GM12878 (cell line): ENCODE measurements around the gene RNASE9. TPM values are rescaled to one million over a fixed set of nuclear protein-coding genes. Genes with fewer than 3 reads are reported as not detected.

ENCODE experiments used
- ATAC-seq: fragments of 200-7000 bp; cut with Tn5 transposase; 3 replicates; pipeline ENCODE4 v1.9.1; 2020; ENCODE audit warnings: mild to moderate bottlenecking, moderate library complexity
- BruUV-seq: library from RNA; stranded (reverse); fragments of 400-500 nt; replicated peaks from 2 replicates; lab custom pipeline; 2021; lab: Mats Ljungman, UMichigan
- CTCF ChIA-PET: fragments of 300-600 bp; sonication (Branson Sonifier 250); formaldehyde crosslinking; extraction: SDS; loops from one replicate; lab custom pipeline; 2021; ENCODE audit warnings: inconsistent platforms; lab: Yijun Ruan, JAX
- POLR2A ChIA-PET: fragments of 350-600 bp; formaldehyde crosslinking; extraction: SDS; loops from one replicate; lab custom pipeline; 2021; ENCODE audit warnings: inconsistent platforms; lab: Charles Lee
- RAD21 ChIA-PET: fragments of 300-600 bp; sonication (Branson Sonifier 250); formaldehyde crosslinking; loops from one replicate; lab custom pipeline; 2023; ENCODE audit warnings: antibody characterized with exemption; ENCODE audit not compliant: unreplicated experiment; lab: Charles Lee
- SMC1A ChIA-PET: fragments of 300-600 bp; sonication (Branson Sonifier 250); formaldehyde crosslinking; loops from one replicate; lab custom pipeline; 2023; ENCODE audit not compliant: unreplicated experiment, uncharacterized antibody; lab: Charles Lee
- DNase-seq: peaks from one replicate; pipeline ENCODE4 v3.0.0-alpha.2; 2011; ENCODE audit warnings: low read depth, low spot score
- FAIRE-seq: peaks from 3 replicates; lab custom pipeline; 2011; peaks lifted over from hg19 to GRCh38; lab: Jason Lieb, UNC
- H2AFZ ChIP-seq: 2 replicates; pipeline ENCODE4 v1.6.0; 2011; ENCODE audit warnings: low read depth, low read length, control low read depth; ENCODE audit not compliant: control insufficient read depth
- H3K27ac ChIP-seq: 2 replicates; pipeline ENCODE4 v1.5.1; 2011; ENCODE audit warnings: control low read depth; ENCODE audit not compliant: control insufficient read depth, insufficient read depth
- H3K27me3 ChIP-seq, 2 experiments: replicated peaks in 1 of 2; 2 replicates each; pipeline versions ENCODE4 v1.6.0 to v1.6.1; 2011; ENCODE audit warnings: low read length in 1 of 2; ENCODE audit not compliant: control insufficient read depth in 2 of 2, insufficient read depth in 2 of 2
- H3K36me3 ChIP-seq, 2 experiments: 2 replicates each; pipeline ENCODE4 v1.5.1; 2011; ENCODE audit warnings: low read length in 1 of 2; ENCODE audit not compliant: control insufficient read depth in 2 of 2, insufficient read depth in 2 of 2
- H3K4me1 ChIP-seq: 2 replicates; pipeline ENCODE4 v1.6.1; 2011; ENCODE audit warnings: mild to moderate bottlenecking, low read length, moderate library complexity, mixed read lengths; ENCODE audit not compliant: control insufficient read depth, insufficient read depth
- H3K4me2 ChIP-seq: 2 replicates; pipeline ENCODE4 v1.6.0; 2011; ENCODE audit warnings: control low read depth; ENCODE audit not compliant: control insufficient read depth, insufficient read depth
- H3K4me3 ChIP-seq: fragments of 200-600 bp; sonication (generic); 2 replicates; pipeline ENCODE4 v1.5.1; 2016
- H3K79me2 ChIP-seq: 2 replicates; pipeline ENCODE4 v1.6.0; 2011; ENCODE audit warnings: low read length; ENCODE audit not compliant: control insufficient read depth, insufficient read depth
- H3K9ac ChIP-seq: 2 replicates; pipeline ENCODE4 v1.8.0; 2011; ENCODE audit warnings: low read length, control low read depth, mixed read lengths; ENCODE audit not compliant: control insufficient read depth, insufficient read depth
- H3K9me3 ChIP-seq: replicated peaks from 3 replicates; pipeline ENCODE4 v1.5.1; 2011; ENCODE audit warnings: mild to moderate bottlenecking, low read length; ENCODE audit not compliant: control insufficient read depth, insufficient read depth
- H4K20me1 ChIP-seq: 2 replicates; pipeline ENCODE4 v1.6.0; 2011; ENCODE audit not compliant: control insufficient read depth, insufficient read depth
- ATF7 ChIP-seq: fragments of 450-650 bp; IDR thresholded peaks from 2 replicates; pipeline ENCODE4 v1.6.1; 2016; ENCODE audit warnings: low read depth, mild to moderate bottlenecking
- CHD1 ChIP-seq: IDR thresholded peaks from 2 replicates; pipeline ENCODE4 v1.6.1; 2012; ENCODE audit warnings: low read depth, low read length, improper control_type of control experiment
- CTCF ChIP-seq, 3 experiments: IDR thresholded peaks in 2 of 3; conservative IDR thresholded peaks in 1 of 3; 2 replicates each; pipeline ENCODE4 v1.5.1; 2011; ENCODE audit warnings: low read depth in 3 of 3, low read length in 3 of 3, mild to moderate bottlenecking in 3 of 3, control low read depth in 2 of 3, moderate library complexity in 2 of 3, inconsistent platforms in 1 of 3, mixed read lengths in 1 of 3; ENCODE audit not compliant: control insufficient read depth in 2 of 3, insufficient read depth in 1 of 3; ENCODE audit errors: extremely low read depth in 1 of 3
- EZH2 ChIP-seq: IDR thresholded peaks from 2 replicates; pipeline ENCODE4 v1.6.1; 2012; ENCODE audit warnings: low read depth, mild to moderate bottlenecking, control low read depth, inconsistent platforms, low read length, borderline replicate concordance; ENCODE audit not compliant: control insufficient read depth
- IRF4 ChIP-seq: IDR thresholded peaks from 2 replicates; pipeline ENCODE4 v1.6.1; 2011; ENCODE audit warnings: low read depth, low read length
- PAX5 ChIP-seq: IDR thresholded peaks from 2 replicates; pipeline ENCODE4 v1.6.1; 2011; ENCODE audit warnings: low read depth, low read length, borderline replicate concordance
- RB1 ChIP-seq: fragments of 450-650 bp; formaldehyde crosslinking; IDR thresholded peaks from 2 replicates; pipeline ENCODE4 v1.6.1; 2017; ENCODE audit warnings: mild to moderate bottlenecking, borderline replicate concordance
- SP1 ChIP-seq: IDR thresholded peaks from one replicate; pipeline ENCODE4 v1.6.1; 2011; ENCODE audit warnings: low read depth, low read length
- WGBS: methylation state at CpG from one replicate; pipeline ENCODE4 v1.1.6; 2016; ENCODE audit warnings: low lambda C conversion rate; ENCODE audit not compliant: insufficient replicate concordance, insufficient coverage; ENCODE audit errors: missing lambda C conversion rate; 5-methylcytosine and 5-hydroxymethylcytosine counted together
- in situ Hi-C: fragments of 300-500 bp; cut with MboI; formaldehyde crosslinking; loops from 9 replicates; pipeline ENCODE4 v1.14.3; 2018; ENCODE audit warnings: mixed read lengths
- intact Hi-C: fragments of 100-400 bp; cut with micrococcal nuclease; formaldehyde crosslinking; loops from one replicate; pipeline ENCODE4 v1.14.2; 2022; ENCODE audit not compliant: unreplicated experiment
- polyA plus RNA-seq, 11 experiments: library from polyadenylated mRNA; depleted of rRNA in 4 of 11; unstranded in 6 of 11; stranded (reverse) in 5 of 11; fragments of >200 nt; fragmentation: Nextera tagmentation in 4 of 11; fragmentation: Illumina TruSeq in 1 of 11; extraction: Ambion mirVana in 4 of 11; extraction: Trizol in 1 of 11; gene quantifications; 1 replicate in 1 of 11; 2 replicates in 10 of 11; pipeline versions ENCODE4 v1.2.1 to v1.2.3, GENCODE V29; 2011 to 2016; ENCODE audit warnings: inconsistent platforms in 2 of 11, missing spikeins in 2 of 11, low read depth in 1 of 11
- total RNA-seq, 4 experiments: library from RNA; depleted of rRNA in 3 of 4; stranded (reverse); fragments of >200 nt in 3 of 4; fragmentation: Illumina TruSeq in 1 of 4; extraction: Trizol in 1 of 4; gene quantifications; 2 replicates each; pipeline versions ENCODE4 v1.2.1 to v1.2.3, GENCODE V29; 2013 to 2021
- TF ChIP-seq, protein P1 (sequence below): fragments of 450-650 bp; IDR thresholded peaks from 2 replicates; pipeline ENCODE4 v1.6.1; 2016; ENCODE audit warnings: mild to moderate bottlenecking
- TF ChIP-seq, protein P2 (sequence below): IDR thresholded peaks from 2 replicates; pipeline ENCODE4 v1.6.1; 2011; ENCODE audit warnings: borderline replicate concordance, low read depth, mild to moderate bottlenecking, moderate library complexity, low read length; ENCODE audit not compliant: insufficient read depth, poor library complexity, severe bottlenecking

Gene RNASE9
- total and polyA plus RNA-seq, 10 of the 15 experiments (the other 5 are each of a cell fraction or from before 2014, with no cell fraction given), result not detected

DNA sequence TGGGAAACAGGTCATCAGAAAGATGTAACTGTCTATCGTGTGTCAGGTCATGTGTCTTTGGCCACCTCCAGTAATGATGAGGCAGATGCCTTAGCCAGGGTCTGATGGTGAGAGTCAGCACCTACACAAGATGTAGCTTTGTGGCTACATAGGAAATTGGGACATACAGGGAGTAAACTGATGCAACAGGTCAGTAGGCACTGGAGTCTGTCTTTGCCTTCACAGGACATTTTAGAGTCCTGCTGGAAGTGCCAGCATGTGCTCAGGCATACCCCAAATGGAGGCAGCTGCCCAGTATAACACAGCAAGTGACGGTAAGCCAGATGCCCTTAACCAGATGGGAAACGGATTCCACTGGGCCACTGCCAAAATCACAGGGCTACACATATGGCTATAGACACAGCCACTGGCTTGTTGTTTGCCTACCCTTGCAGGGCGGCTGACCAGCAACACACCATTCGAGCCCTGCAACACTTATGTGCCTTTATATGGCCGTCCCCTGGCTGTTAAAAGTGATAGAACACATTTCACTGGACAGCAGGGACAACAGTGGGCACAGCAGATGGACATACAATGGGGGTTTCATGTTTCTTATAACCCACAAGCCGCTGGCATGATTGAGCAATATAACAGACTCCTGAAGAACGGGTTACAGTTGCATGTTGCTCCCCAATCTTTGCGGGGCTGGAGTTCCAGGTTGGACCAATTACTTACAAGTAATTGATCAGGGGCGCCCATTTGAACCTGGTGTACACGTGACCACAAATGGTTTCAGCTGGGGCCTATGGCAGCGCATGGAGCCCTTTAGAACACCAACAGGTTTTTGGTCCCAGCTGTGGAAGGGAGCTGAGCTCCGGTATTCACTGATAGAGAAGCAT, 43.2 kb upstream of the RNASE9 start:
- TF ChIP-seq PAX5 (no peak), EZH2 (no peak), RB1 (no peak), ATF7 (no peak), SP1 (no peak), CTCF (IDR thresholded peaks at IDR 0.05 in 2 of 3, conservative IDR thresholded peaks at IDR 0.05 in 1 of 3; ENCODE audit: control insufficient read depth in 2 of 3, extremely low read depth in 1 of 3, insufficient read depth in 1 of 3, low read depth in 3 of 3, low read length in 3 of 3) (no peak), CHD1 (no peak), IRF4 (no peak)
- TF ChIP-seq, protein P1, sequence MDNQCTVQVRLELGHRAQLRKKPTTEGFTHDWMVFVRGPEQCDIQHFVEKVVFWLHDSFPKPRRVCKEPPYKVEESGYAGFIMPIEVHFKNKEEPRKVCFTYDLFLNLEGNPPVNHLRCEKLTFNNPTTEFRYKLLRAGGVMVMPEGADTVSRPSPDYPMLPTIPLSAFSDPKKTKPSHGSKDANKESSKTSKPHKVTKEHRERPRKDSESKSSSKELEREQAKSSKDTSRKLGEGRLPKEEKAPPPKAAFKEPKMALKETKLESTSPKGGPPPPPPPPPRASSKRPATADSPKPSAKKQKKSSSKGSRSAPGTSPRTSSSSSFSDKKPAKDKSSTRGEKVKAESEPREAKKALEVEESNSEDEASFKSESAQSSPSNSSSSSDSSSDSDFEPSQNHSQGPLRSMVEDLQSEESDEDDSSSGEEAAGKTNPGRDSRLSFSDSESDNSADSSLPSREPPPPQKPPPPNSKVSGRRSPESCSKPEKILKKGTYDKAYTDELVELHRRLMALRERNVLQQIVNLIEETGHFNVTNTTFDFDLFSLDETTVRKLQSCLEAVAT, result no peak
- TF ChIP-seq, protein P2, sequence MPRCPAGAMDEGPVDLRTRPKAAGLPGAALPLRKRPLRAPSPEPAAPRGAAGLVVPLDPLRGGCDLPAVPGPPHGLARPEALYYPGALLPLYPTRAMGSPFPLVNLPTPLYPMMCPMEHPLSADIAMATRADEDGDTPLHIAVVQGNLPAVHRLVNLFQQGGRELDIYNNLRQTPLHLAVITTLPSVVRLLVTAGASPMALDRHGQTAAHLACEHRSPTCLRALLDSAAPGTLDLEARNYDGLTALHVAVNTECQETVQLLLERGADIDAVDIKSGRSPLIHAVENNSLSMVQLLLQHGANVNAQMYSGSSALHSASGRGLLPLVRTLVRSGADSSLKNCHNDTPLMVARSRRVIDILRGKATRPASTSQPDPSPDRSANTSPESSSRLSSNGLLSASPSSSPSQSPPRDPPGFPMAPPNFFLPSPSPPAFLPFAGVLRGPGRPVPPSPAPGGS, result no peak
- TF ChIP-seq, all 136 proteins: peak for 0
- Histone ChIP-seq H3K4me2 (no peak overlapping the region), H3K27me3 (no peaks in the 10 kb centered on the region), H4K20me1 (no peaks in the 10 kb centered on the region), H2AFZ (no peak overlapping the region), H3K9ac (no peak overlapping the region), H3K36me3 (no peaks in the 10 kb centered on the region), H3K27ac (no peak overlapping the region), H3K4me3 (no peak overlapping the region), H3K4me1 (peaks cover 12% of the 10 kb centered on the region), H3K79me2 (no peaks in the 10 kb centered on the region), H3K9me3 (no peaks in the 10 kb centered on the region)
- ATAC-seq, result no peak
- intact Hi-C loops (no loop called here), in situ Hi-C loops (no loop called here)
- DNase-seq, result no peak
- 51% methylated on average over 13 of the region's 13 CpGs for WGBS
- SMC1A ChIA-PET, result interaction anchor here (1.2 to 6.5 kb wide), 4 partner anchors 73 to 276 kb away, joined by 3 to 110 read pairs (median 4); no protein-coding TSS in a partner anchor
- no TSS peak for BruUV-seq
- no peak for FAIRE-seq
- CTCF ChIA-PET, result interaction anchor here (0.8 to 10.3 kb wide), 3 partner anchors 109 to 275 kb away, joined by 3 to 216 read pairs (median 86); partner anchors contain the start of genes CCNB1IP1 and TEP1
- RAD21 ChIA-PET, result interaction anchor here (0.6 kb wide), 1 partner anchor 86 kb away, joined by 5 read pairs; no protein-coding TSS in a partner anchor
- POLR2A ChIA-PET, result no interaction called here
